ENCODE measurements around the gene CXCL1.

The CXCL1 gene

DNA sequence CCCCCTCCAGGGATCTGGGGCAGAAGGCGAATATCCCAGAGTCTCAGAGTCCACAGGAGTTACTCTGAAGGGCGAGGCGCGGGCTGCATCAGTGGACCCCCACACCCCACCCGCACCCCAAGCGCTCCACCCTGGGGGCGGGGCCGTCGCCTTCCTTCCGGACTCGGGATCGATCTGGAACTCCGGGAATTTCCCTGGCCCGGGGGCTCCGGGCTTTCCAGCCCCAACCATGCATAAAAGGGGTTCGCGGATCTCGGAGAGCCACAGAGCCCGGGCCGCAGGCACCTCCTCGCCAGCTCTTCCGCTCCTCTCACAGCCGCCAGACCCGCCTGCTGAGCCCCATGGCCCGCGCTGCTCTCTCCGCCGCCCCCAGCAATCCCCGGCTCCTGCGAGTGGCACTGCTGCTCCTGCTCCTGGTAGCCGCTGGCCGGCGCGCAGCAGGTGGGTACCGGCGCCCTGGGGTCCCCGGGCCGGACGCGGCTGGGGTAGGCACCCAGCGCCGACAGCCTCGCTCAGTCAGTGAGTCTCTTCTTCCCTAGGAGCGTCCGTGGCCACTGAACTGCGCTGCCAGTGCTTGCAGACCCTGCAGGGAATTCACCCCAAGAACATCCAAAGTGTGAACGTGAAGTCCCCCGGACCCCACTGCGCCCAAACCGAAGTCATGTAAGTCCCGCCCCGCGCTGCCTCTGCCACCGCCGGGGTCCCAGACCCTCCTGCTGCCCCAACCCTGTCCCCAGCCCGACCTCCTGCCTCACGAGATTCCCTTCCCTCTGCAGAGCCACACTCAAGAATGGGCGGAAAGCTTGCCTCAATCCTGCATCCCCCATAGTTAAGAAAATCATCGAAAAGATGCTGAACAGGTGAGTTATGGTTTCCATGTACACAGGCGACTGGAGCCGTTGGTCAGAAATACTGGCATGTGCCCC, at the start of gene CXCL1:
Gene CXCL1, plus strand, starts transcription at position 264 of the 926 bp plus-strand sequence. Its CDS starts 78 bp downstream, at position 342.
- TF ChIP-seq, protein P1, sequence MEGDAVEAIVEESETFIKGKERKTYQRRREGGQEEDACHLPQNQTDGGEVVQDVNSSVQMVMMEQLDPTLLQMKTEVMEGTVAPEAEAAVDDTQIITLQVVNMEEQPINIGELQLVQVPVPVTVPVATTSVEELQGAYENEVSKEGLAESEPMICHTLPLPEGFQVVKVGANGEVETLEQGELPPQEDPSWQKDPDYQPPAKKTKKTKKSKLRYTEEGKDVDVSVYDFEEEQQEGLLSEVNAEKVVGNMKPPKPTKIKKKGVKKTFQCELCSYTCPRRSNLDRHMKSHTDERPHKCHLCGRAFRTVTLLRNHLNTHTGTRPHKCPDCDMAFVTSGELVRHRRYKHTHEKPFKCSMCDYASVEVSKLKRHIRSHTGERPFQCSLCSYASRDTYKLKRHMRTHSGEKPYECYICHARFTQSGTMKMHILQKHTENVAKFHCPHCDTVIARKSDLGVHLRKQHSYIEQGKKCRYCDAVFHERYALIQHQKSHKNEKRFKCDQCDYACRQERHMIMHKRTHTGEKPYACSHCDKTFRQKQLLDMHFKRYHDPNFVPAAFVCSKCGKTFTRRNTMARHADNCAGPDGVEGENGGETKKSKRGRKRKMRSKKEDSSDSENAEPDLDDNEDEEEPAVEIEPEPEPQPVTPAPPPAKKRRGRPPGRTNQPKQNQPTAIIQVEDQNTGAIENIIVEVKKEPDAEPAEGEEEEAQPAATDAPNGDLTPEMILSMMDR (IDR thresholded peaks at IDR 0.05; ENCODE audit: control insufficient read depth, extremely low read depth, insufficient read depth), result no peak
- DNase-seq (ENCODE audit: low read depth), result no peak
- no peak within 1 kb of the TSS for H3K4me3 ChIP-seq (ENCODE audit: low read depth, low read length)

DNA sequence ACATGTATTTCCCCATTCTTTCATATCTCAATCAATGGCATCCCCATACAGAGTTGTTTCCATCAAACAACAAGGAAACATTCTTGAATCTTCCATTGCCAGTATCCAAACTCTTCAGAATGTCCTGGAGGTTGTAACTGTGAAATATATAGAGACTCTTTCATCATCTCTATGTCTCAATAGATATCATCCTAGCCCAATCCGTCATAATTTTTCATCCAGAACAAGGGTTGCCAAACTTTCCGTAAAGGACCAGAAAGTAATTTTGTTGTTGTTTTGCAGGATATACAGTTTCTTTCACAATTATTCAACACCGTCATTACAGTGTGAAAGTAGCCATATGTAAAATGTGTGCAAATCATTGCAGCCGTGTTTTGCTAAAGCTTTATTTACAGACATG, 47.9 kb upstream of the CXCL1 start:
- DNase-seq (ENCODE audit: low read depth), result no peak
- no peak overlapping the region for H3K4me3 ChIP-seq (ENCODE audit: low read depth, low read length)
- TF ChIP-seq, protein P1 (IDR thresholded peaks at IDR 0.05; ENCODE audit: control insufficient read depth, extremely low read depth, insufficient read depth), result no peak

DNA sequence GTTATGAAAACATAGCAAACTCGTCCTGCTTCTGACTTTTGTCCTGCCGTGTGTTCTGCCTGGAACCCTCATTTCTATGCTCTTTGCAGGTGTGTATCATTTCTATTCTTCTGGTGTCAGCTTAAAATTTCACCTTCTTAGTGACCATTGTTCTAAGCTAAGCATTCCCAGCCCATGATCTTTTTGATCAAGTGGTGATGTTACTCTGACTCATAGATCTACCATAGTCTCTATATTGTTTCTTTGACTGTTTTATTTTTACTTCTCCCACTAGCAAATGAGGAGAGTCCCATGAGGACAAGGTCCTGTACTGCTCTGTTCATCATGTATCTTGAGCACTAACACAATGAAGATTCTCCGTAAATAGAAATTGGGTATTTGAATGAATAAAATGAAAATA, 46.8 kb upstream of the CXCL1 start:
- no peak overlapping the region for H3K4me3 ChIP-seq (ENCODE audit: low read depth, low read length)
- TF ChIP-seq, protein P1 (IDR thresholded peaks at IDR 0.05; ENCODE audit: control insufficient read depth, extremely low read depth, insufficient read depth), result no peak
- no peak for DNase-seq (ENCODE audit: low read depth)

DNA sequence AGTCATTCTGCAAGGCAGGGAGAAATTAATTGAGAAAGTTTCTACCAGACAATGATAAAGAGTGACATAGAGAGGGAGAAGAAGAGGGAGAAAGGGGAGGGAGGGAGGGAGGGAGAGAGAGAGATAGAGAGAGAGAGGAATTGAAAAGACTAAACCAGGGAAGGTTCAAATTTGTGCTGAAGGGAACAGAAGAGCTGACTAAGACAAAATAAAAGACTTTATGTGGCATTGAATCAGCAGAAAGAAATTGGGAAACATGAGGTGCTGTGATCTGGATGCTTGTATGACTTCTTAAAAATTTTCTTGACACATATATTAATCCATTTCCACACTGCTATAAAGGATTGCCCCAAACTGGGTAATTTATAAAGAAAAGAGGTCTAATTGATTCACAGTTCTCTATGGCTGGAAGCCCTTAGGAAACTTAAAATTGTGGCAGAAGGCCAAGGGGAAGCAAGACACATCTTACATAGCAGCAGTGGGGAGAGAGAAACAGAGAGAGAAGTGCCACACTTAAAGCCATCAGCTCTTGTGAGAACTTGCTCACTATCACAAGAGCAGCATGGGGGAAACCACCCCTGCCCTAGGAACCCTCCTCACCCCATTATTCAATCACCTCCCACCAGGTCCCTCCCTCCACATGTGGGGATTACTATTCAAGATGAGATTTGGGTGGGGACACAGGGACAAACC, 46.2 kb upstream of the CXCL1 start:
- DNase-seq (ENCODE audit: low read depth), result no peak
- no peak overlapping the region for H3K4me3 ChIP-seq (ENCODE audit: low read depth, low read length)
- TF ChIP-seq, protein P1 (IDR thresholded peaks at IDR 0.05; ENCODE audit: control insufficient read depth, extremely low read depth, insufficient read depth), result no peak

DNA sequence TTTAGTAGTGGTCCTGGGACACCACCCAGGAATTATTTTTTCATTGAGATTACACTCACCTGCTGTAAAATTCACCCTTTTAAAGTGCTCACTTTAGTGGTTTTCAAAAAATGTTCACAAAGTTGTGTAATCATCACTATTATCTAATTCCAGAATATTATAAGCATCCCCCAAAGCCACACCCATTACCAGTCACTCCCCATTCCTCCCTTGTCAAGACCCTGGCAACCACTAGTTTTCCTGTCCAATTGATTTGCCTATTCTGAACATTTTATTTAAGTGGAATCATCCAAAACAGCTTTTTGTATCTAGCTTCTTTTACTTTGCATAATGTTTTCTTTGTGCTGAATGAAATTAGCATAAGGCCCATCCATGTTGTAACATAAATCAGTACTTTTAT, 45.4 kb upstream of the CXCL1 start:
- H3K4me3 ChIP-seq (ENCODE audit: low read depth, low read length), result no peak overlapping the region
- no peak for DNase-seq (ENCODE audit: low read depth)
- TF ChIP-seq, protein P1 (IDR thresholded peaks at IDR 0.05; ENCODE audit: control insufficient read depth, extremely low read depth, insufficient read depth), result no peak

DNA sequence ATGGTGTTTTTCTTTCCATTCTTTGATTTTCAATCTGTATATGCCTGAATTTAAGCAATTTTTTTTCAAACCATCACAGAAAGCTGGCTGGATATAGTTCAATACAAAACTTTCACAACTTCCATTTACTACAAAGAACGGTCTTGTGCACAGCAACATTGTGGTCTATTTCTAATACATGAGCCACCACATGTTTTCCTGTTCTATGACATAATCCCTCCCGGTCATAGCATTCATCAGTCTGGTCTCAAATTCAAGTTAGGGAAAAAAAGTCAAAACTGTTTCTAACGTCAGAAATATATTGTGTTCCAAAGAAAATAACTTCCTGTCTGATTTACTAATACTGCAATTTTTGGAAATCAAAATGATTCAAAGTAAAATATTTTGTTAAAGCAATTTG, 40.2 kb upstream of the CXCL1 start:
- no peak overlapping the region for H3K4me3 ChIP-seq (ENCODE audit: low read depth, low read length)
- DNase-seq (ENCODE audit: low read depth), result no peak
- TF ChIP-seq, protein P1 (IDR thresholded peaks at IDR 0.05; ENCODE audit: control insufficient read depth, extremely low read depth, insufficient read depth), result no peak

Measured in LNCaP clone FGC (cell line).